SHP77 (cell line): Measurements from ENCODE around the gene NAA40.
A peak's percentile ranks its signal among the peaks of the same experiment; 100 is the strongest.

Source experiments
- DNase-seq, 2 experiments: peaks; one replicate each; lab custom pipeline; 2025; lab: John Stamatoyannopoulos, UW

The NAA40 gene

DNA sequence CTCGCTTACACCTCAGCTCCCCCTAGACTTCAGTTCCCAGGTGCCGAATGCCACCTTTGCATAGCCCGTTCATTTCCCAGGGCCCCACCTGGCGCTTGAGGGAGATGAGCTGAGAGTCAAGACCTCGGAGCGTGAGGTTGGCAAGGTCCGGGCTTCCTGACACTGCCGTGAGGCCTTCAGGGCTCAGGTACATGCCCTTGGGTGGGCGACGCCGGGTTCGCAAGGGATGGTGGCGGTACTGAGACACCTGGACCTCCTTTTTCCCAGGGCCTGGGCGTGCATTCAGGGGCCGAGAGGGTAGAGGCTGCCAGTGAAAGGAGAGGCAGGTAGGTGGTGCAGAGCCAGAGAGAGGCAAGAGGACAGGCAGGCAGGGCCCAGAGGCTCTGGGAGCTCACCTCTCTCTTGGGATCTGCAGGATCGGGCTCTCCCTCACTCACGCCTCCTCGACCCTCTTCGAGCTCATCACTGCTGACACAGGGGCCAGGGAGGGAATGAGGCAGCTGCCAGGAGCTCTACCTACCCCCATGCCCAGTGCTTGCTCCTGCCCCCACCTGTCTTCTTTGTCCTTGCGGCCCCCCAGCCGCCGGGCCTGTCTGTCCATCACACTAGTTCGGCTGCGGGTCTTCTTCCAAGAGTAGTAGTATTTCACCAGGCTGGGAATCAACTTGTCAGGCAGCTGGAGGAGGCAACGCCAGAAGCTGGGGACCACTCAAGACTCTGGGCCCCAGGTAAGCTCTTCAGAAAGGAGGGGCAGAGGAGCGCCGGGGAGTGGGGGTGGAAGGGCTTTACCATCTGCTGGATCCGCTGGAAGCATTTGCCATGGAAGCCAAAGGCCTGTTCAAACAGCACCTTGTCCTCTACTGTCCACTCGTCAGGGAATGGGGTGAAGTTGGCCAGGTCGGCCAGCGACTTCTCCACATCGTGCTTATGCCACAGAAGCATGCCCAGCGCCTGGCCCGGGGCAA lies 24.7 kb upstream of the NAA40 start:
- DNase-seq, result no peak

- DNase-seq, result no peak
Observed at GRCh38 chr11:63914896-63915691, 23.7 kb upstream of the NAA40 start.

GRCh38 chr11:63915961-63916836 lies 22.6 kb upstream of the NAA40 start:
- DNase-seq, result peak; percentile 40 to 55

- DNase-seq, result peak; percentile 71 to 82
Observed at GRCh38 chr11:63916837-63917691, 21.7 kb upstream of the NAA40 start, which contains the start of gene RCOR2. TSS of gene RCOR2 (minus strand) at chr11:63917164. CDS start at chr11:63916456, 708 bp downstream.

GRCh38 chr11:63917692-63918506 lies 20.9 kb upstream of the NAA40 start:
- peak; percentile 81 to 91 for DNase-seq

GRCh38 chr11:63918507-63919191 lies 20.2 kb upstream of the NAA40 start:
- DNase-seq, result peak; percentile 53 to 64

GRCh38 chr11:63919267-63920125 lies 19.3 kb upstream of the NAA40 start:
- DNase-seq, result peak; percentile 91 to 92

GRCh38 chr11:63920126-63920938 lies 18.5 kb upstream of the NAA40 start:
- DNase-seq, result peak; percentile 61 to 70

DNA sequence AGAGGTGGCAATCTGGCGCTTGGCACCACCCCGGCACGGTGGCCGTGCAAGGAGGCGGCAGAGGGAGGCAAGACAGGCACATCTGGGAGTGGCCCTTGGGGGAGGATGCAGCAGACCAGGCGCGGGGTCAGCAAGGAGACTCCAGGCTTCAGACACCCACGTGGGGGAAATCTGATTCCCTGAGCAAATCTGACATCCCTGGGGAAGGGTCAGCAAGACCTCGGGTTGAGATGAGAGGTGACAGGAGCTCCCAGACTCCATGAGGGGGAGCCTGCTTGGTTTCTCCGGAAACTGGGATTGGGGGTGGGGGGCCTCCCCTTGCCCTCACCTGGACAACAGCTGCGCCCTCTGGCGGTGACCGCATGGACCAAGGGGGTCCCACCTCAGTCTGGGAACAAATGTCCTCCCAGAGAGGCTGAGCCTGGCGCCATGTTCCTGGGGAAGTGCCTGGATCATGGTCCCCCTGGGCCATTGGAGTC lies 17.8 kb upstream of the NAA40 start:
- no peak for DNase-seq

DNA sequence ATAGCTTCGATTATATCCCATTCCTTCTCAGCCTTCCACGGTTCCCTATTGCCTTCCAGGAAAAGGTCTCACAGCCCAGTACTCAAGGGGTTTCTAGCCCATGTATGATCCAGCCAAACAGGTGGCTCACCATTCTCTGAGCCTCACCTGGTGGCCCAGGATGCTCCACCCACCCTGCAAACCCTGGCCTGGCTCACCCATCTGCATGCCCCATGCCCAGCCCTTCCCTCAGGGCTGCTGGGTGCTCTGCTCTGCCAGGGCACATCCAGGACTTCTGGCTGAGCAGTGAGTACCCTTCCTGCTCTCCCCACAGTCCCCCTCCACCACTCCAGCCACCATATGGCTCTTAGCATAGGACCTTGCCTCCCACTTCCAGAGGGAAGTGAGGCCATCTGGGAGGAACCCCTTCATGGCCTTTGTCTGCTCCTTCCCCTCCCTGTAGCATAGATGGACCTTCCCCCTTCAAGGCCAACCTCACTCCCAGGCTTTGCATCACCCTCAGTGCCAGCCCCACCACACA lies 16.1 kb upstream of the NAA40 start:
- no peak for DNase-seq

- DNase-seq, result no peak
Observed at GRCh38 chr11:63923319-63923718, 15.5 kb upstream of the NAA40 start.

GRCh38 chr11:63929616-63930015 lies 9.2 kb upstream of the NAA40 start:
- DNase-seq, result no peak

DNA sequence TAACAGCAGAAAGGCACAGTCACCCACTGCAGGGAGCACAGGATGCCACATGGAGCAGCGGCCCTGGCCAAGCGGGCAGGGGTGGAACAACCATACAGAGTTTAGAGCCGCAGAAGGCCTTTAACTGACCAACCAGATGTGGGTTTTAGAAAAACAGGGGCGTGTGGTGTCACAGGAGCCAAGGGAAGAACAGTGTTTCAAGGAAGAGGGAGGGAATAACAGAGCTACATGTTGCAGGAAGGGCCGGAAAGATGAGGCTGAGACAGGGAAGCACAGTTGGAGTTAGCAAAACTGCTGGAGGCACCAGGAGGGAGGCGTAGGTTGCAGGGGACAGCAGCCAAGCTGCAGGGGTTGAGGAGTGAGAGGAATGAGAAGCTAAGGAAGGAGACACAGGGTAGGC lies 7.8 kb upstream of the NAA40 start:
- no peak for DNase-seq

DNA sequence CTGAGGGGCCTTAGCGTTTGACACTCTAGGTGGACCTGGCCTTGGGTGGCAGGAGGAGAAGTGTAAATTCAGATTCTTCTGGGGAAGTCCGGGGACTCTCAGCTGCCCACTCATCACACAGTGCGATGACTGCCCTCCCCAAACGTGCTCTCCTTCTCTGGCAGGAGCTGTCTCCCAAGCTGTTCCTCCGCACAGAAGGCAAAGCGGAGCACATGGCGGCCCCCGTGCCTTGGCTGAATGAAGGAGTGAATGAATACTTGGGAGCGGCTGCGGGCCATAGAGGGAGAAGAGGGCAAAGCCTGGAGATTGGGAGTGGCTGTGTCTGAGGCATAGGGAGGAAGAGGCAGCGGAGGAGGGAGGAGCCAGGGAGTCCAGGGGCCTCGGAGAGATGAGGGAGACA lies 6.9 kb upstream of the NAA40 start:
- no peak for DNase-seq

- DNase-seq, result no peak
Observed at GRCh38 chr11:63933459-63933858, 5.3 kb upstream of the NAA40 start.

GRCh38 chr11:63937713-63938478 lies 906 bp upstream of the NAA40 start:
- DNase-seq, result peak; percentile 29 to 66
